ENCODE results near the gene SNX30. TPM values are rescaled to one million over a fixed set of nuclear protein-coding genes. Genes with fewer than 3 reads are reported as not detected.

Gene SNX30
- total and polyA plus RNA-seq, 2 donors (not counting 1 experiment from before 2014, with no cell fraction given), result 3.8 to 20.6 TPM

- CTCF ChIA-PET, result interaction anchor here (0.5 to 2.6 kb wide), 4 partner anchors 10 to 286 kb away, joined by 3 to 6 read pairs (median 4); no protein-coding TSS in a partner anchor
- peaks cover 70% of the 10 kb centered on the region for H3K79me2 ChIP-seq (ENCODE audit: control insufficient read depth, insufficient read depth, low read length)
Measured at GRCh38 chr9:112774006-112774996, 23.7 kb downstream of the SNX30 start.

More at GRCh38 chr9:112774006-112774996, 23.7 kb downstream of the SNX30 start:
- Histone ChIP-seq H3K4me2 (replicated peaks; ENCODE audit: low read depth, low read length, poor library complexity, severe bottlenecking) (peak overlapping the region; percentile 35), H3K4me3 (ENCODE audit: control extremely low read depth in 1 of 5, extremely low read depth in 1 of 5, insufficient read depth in 1 of 5, low read depth in 2 of 5, low read length in 4 of 5) (no peak overlapping the region), H3K4me1 (ENCODE audit: control insufficient read depth in 2 of 2, insufficient read depth in 2 of 2, low read length in 2 of 2) (peaks cover 35 to 38% of the 10 kb centered on the region in 2 donors), H2AFZ (ENCODE audit: insufficient read depth, low read depth, low read length, poor library complexity, severe bottlenecking) (no peak overlapping the region), H3K9me3 (ENCODE audit: control extremely low read depth in 1 of 3, control insufficient read depth in 2 of 3, insufficient read depth in 1 of 3, low read length in 2 of 3) (no peaks in the 10 kb centered on the region), H4K20me1 (ENCODE audit: control insufficient read depth, insufficient read depth, low read length, poor library complexity, severe bottlenecking) (no peaks in the 10 kb centered on the region), H3K9ac (ENCODE audit: low read length) (no peak overlapping the region), H3K27me3 (replicated peaks in 1 of 4; ENCODE audit: control extremely low read depth in 1 of 4, control insufficient read depth in 3 of 4, insufficient read depth in 4 of 4, low read length in 3 of 4) (no peaks in the 10 kb centered on the region), H3K36me3 (replicated peaks in 1 of 2; ENCODE audit: control extremely low read depth in 1 of 2, control insufficient read depth in 1 of 2, extremely low read depth in 1 of 2, insufficient read depth in 2 of 2, low read length in 1 of 2) (no peaks in the 10 kb centered on the region), H3K27ac (ENCODE audit: low read length in 2 of 2) (no peak overlapping the region)
- peaks cover 58% of the 10 kb centered on the region for H3K4me1 Mint-ChIP-seq
- H3K27ac Mint-ChIP-seq, result peak overlapping the region; percentile 43
- TF ChIP-seq EZH2 (IDR thresholded peaks at IDR 0.05; ENCODE audit: borderline replicate concordance, insufficient read depth, low read depth, low read length, poor library complexity, severe bottlenecking), result no peak
- no peak for TF ChIP-seq CTCF (IDR thresholded peaks at IDR 0.05)
- no peak for DNase-seq
- WGBS (ENCODE audit: insufficient coverage), result 6% methylated on average over 6 of the region's 9 CpGs
- H3K4me3 Mint-ChIP-seq, result peak overlapping the region; percentile 61
- H3K27me3 Mint-ChIP-seq, result no peaks in the 10 kb centered on the region
- H3K9me3 Mint-ChIP-seq (ENCODE audit: insufficient read depth), result no peaks in the 10 kb centered on the region
- intact Hi-C loops (cut with micrococcal nuclease), result no loop called here
- POLR2A ChIA-PET, result interaction anchor here (0.7 to 0.8 kb wide), 2 partner anchors 10 to 389 kb away, joined by 5 to 6 read pairs; no protein-coding TSS in a partner anchor
- ATAC-seq (ENCODE audit: low read depth), result no peak

Measured in B cell (primary cell).